Thyroid gland (tissue), 4 donors: Measurements from ENCODE around the gene GAS2.

Experiments used
- CTCF ChIP-seq, 6 experiments: fragments of 200-600 bp in 3 of 6; fragments of 450-650 bp in 3 of 6; sonication (generic) in 3 of 6; IDR thresholded peaks; one replicate each; pipeline ENCODE4 v1.5.1; 2016 to 2019; ENCODE audit warnings: antibody characterized with exemption in 6 of 6, mild to moderate bottlenecking in 2 of 6, inconsistent platforms in 1 of 6, moderate library complexity in 1 of 6
- POLR2A ChIP-seq, 2 donors: fragments of 450-650 bp; IDR thresholded peaks; one replicate each; pipeline ENCODE4 v1.6.1; 2017; ENCODE audit warnings: antibody characterized with exemption in 2 of 2, mild to moderate bottlenecking in 2 of 2, moderate library complexity in 1 of 2

GRCh38 chr11:22787055-22787454 is 120.6 kb downstream of the GAS2 start:
- TF ChIP-seq CTCF (IDR thresholded peaks at IDR 0.05) (no peak), POLR2A (IDR thresholded peaks at IDR 0.05) (no peak)
